ENCODE data around the gene PABPN1L. TPM values are rescaled to one million over a fixed set of nuclear protein-coding genes. Genes with fewer than 3 reads are reported as not detected.

Gene PABPN1L
- total RNA-seq, 1 experiment from 2014 or later = 0.57 TPM

GRCh38 chr16:88876942-88877526 lies 10.6 kb upstream of the PABPN1L start:
- ATAC-seq = no peak
- Histone ChIP-seq H3K9me2 (ENCODE audit: insufficient read depth) (no peaks in the 10 kb centered on the region), H3K79me2 (ENCODE audit: insufficient read depth, low read length) (no peaks in the 10 kb centered on the region), H3K36me3 (ENCODE audit: control insufficient read depth in 1 of 2, insufficient read depth in 2 of 2, low read length in 2 of 2) (no peaks in the 10 kb centered on the region), H3K4me1 (ENCODE audit: control insufficient read depth in 1 of 2, insufficient read depth in 2 of 2, low read length in 2 of 2) (peaks cover 0 to under 1% of the 10 kb centered on the region in 2 experiments; a peak in 1 of 4 replicates), H3K27me3 (ENCODE audit: insufficient read depth, low read length) (no peaks in the 10 kb centered on the region), H3K9me3 (ENCODE audit: control insufficient read depth in 1 of 2, insufficient read depth in 1 of 2, low read depth in 1 of 2, low read length in 2 of 2) (no peaks in the 10 kb centered on the region), H3K9ac (ENCODE audit: low read length) (no peak overlapping the region), H2AFZ (ENCODE audit: low read depth, low read length, poor library complexity, severe bottlenecking) (no peak overlapping the region), H4K20me1 (ENCODE audit: insufficient read depth) (no peaks in the 10 kb centered on the region), H3K27ac (ENCODE audit: low read depth, low read length) (no peak overlapping the region), H3K4me3 (replicated peaks in 1 of 2; ENCODE audit: low read depth in 1 of 2, low read length in 2 of 2) (no peak overlapping the region), H3K4me2 (ENCODE audit: low read length) (no peak overlapping the region)
- ChIA-PET POLR2A (interaction anchor here (0.5 kb wide), 1 partner anchor 370 kb away, joined by 3 read pairs; no protein-coding TSS in a partner anchor), CTCF (no interaction called here), RAD21 (ENCODE audit: low non-redundant PET in 1 of 2, low total read pairs in 2 of 2, uncharacterized antibody in 2 of 2, unreplicated experiment in 2 of 2) (no interaction called here)
- intact Hi-C loops (cut with micrococcal nuclease) = no loop called here
- no TSS peak for BruUV-seq (replicated peaks)
- no peak for DNase-seq (ENCODE audit: low read depth, low spot score)
- TF ChIP-seq ATF3 (IDR thresholded peaks at IDR 0.05) = no peak
- no peak for TF ChIP-seq POLR2AphosphoS5 (IDR thresholded peaks at IDR 0.05; ENCODE audit: low read depth, low read length)

DNA sequence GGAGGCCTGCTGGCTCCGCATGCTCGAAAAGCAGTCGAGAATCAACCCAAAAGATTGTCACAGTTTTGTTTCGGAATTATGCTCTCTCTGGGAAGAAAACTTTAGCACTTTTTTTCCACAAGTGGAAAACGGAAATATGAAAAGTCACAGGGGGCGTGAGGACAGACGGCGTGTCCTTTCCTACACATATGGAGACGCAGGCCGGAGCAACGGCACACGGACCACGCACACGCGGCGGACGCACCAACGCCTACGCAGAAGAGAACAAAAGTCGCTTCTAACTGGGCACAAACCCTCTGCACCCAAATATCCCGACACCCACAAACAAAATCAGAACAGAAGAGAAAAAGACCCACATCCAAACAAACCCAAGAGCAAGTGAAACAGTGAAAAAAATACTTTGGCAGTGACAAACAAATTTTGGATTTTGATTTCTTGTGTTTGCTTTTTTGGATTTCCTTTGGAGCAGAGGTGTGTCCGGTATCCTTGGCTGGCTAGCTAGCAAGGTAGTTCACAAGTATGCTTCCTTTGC lies 9.3 kb upstream of the PABPN1L start:
- ChIA-PET POLR2A (no interaction called here), CTCF (interaction anchor here (0.7 kb wide), 1 partner anchor 138 kb away, joined by 3 read pairs; no protein-coding TSS in a partner anchor), RAD21 (ENCODE audit: low non-redundant PET in 1 of 2, low total read pairs in 2 of 2, uncharacterized antibody in 2 of 2, unreplicated experiment in 2 of 2) (no interaction called here)
- Histone ChIP-seq H3K9ac (ENCODE audit: low read length) (no peak overlapping the region), H3K36me3 (ENCODE audit: control insufficient read depth in 1 of 2, insufficient read depth in 2 of 2, low read length in 2 of 2) (no peaks in the 10 kb centered on the region), H3K9me3 (ENCODE audit: control insufficient read depth in 1 of 2, insufficient read depth in 1 of 2, low read depth in 1 of 2, low read length in 2 of 2) (no peaks in the 10 kb centered on the region), H4K20me1 (ENCODE audit: insufficient read depth) (no peaks in the 10 kb centered on the region), H3K9me2 (ENCODE audit: insufficient read depth) (no peaks in the 10 kb centered on the region), H3K27ac (ENCODE audit: low read depth, low read length) (no peak overlapping the region), H3K79me2 (ENCODE audit: insufficient read depth, low read length) (no peaks in the 10 kb centered on the region), H3K4me2 (ENCODE audit: low read length) (no peak overlapping the region), H3K27me3 (ENCODE audit: insufficient read depth, low read length) (no peaks in the 10 kb centered on the region), H3K4me1 (ENCODE audit: control insufficient read depth in 1 of 2, insufficient read depth in 2 of 2, low read length in 2 of 2) (no peaks in the 10 kb centered on the region), H3K4me3 (replicated peaks in 1 of 2; ENCODE audit: low read depth in 1 of 2, low read length in 2 of 2) (no peak overlapping the region), H2AFZ (ENCODE audit: low read depth, low read length, poor library complexity, severe bottlenecking) (no peak overlapping the region)
- intact Hi-C loops (cut with micrococcal nuclease) = no loop called here
- TSS peak; percentile 56 for BruUV-seq (replicated peaks)
- DNase-seq (ENCODE audit: low read depth, low spot score) (no peak), ATAC-seq (no peak)
- TF ChIP-seq TCF7L2 (IDR thresholded peaks at IDR 0.05; ENCODE audit: borderline replicate concordance, extremely low read depth, insufficient read depth, insufficient read length) (no peak), ATF3 (IDR thresholded peaks at IDR 0.05) (no peak), SRF (IDR thresholded peaks at IDR 0.05; ENCODE audit: low read depth) (no peak), CTCF (IDR thresholded peaks at IDR 0.05 in 2 of 3, conservative IDR thresholded peaks at IDR 0.05 in 1 of 3; ENCODE audit: borderline replicate concordance in 1 of 3, insufficient read depth in 1 of 3, low read depth in 2 of 3, low read length in 2 of 3) (no peak), ZBTB33 (IDR thresholded peaks at IDR 0.05; ENCODE audit: extremely low read depth, insufficient replicate concordance, low read length) (no peak), POLR2A (IDR thresholded peaks at IDR 0.05; ENCODE audit: borderline replicate concordance, extremely low read depth, insufficient read depth, insufficient read length) (no peak), CBX3 (IDR thresholded peaks at IDR 0.05; ENCODE audit: low read depth) (no peak), SP1 (IDR thresholded peaks at IDR 0.05; ENCODE audit: low read depth) (no peak), EZH2 (IDR thresholded peaks at IDR 0.05) (no peak), EZH2phosphoT487 (IDR thresholded peaks at IDR 0.05; ENCODE audit: borderline replicate concordance) (no peak), CEBPB (IDR thresholded peaks at IDR 0.05; ENCODE audit: low read depth) (no peak)

All from HCT116 (cell line).